ENCODE results near the gene ZFYVE28.

GRCh38 chr4:2415881-2416563 is 2.4 kb downstream of the ZFYVE28 start:
- TF ChIP-seq POLR2A (IDR thresholded peaks at IDR 0.05) (no peak), CTCF (IDR thresholded peaks at IDR 0.05) (no peak), EP300 (IDR thresholded peaks at IDR 0.05) (no peak)
